ENCODE measurements around the gene KAT8.

Gene KAT8

DNA sequence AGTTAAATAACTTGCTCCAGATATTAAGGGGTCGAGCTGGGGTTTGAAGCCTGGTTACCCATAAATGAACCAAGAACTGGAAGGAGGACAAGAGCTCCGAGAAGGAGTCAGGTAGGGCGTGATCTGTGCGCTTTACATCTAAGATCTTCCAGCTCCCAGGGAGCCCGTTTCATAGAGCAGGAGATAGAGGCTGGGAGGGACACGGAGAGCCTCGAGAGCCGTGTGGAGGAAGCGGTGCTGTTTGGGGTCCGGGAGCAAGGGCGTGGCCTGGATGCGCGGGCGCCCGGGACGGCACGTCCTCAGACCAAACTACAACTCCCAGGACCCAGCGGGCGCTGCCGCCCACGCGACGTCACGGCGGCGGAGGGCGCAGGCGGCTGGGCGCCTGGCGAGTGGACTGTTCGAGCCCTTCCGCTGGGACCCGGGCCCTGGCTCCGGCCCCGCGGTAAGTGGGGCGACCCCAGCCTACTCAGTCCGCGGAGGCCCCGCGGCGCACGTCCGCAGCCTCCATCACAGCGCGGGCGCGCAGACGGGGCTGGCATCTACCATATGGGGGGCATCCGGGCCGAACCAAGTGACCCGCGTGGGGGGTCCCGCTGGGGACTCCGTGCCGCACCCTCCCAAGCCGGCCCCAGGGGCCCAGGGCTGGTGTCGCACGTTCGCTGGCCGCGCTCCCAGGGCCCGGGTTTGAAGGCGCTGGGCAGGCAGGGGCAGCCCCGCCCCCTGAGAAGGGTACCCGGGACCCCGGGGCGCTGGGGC lies 9.2 kb upstream of the KAT8 start, which contains the start of gene BCKDK:
Gene BCKDK (plus strand): TSS at position 352 of the 759 bp plus-strand sequence. CDS start 838 bp downstream, outside the sequence.
- peak; percentile 32 for DNase-seq (ENCODE audit: low read depth)

DNA sequence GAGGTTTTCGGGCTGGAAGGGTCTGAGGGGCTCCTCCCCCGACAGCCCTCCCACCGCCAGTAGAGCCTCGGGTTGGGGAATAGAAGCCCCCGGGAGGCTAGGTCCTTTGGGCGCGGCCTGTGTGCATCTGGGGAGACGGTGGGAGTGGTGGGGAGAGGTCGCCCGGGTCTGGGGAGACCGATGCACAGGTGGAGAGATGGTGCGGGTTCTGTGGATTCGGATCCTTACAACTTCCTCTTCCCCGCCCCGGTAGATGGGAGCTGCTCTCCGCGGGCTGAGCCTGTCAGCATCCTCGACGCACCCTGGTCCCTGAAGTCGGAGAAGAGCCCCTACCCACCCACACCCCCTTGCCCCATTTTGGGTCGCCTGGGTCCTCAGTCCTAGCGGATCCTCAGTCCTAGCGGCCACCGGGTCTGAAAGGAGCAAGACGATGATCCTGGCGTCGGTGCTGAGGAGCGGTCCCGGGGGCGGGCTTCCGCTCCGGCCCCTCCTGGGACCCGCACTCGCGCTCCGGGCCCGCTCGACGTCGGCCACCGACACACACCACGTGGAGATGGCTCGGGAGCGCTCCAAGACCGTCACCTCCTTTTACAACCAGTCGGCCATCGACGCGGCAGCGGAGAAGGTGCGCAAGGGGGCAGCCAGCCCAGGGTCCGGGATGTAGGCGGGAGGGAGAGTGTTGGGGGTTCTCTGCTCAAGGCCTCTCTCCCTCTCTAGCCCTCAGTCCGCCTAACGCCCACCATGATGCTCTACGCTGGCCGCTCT lies 8.5 kb upstream of the KAT8 start:
- no peak for DNase-seq (ENCODE audit: low read depth)

DNA sequence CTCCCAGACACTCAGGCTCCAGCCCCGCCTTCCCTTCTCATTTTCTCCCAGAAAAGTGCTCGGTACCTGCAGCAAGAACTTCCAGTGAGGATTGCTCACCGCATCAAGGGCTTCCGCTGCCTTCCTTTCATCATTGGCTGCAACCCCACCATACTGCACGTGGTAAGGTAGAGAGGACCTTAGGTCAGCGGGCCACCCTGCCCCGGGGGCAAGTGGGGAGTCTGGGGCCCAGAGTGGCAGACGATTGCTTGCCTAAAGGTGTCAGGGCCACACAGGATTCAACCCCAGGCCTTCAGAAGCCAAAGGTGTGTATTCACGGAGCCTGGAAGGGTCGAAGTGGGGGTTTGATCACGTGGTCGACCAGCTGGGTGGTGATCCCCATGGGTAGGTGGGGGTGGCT lies 7.8 kb upstream of the KAT8 start:
- DNase-seq (ENCODE audit: low read depth): no peak

DNA sequence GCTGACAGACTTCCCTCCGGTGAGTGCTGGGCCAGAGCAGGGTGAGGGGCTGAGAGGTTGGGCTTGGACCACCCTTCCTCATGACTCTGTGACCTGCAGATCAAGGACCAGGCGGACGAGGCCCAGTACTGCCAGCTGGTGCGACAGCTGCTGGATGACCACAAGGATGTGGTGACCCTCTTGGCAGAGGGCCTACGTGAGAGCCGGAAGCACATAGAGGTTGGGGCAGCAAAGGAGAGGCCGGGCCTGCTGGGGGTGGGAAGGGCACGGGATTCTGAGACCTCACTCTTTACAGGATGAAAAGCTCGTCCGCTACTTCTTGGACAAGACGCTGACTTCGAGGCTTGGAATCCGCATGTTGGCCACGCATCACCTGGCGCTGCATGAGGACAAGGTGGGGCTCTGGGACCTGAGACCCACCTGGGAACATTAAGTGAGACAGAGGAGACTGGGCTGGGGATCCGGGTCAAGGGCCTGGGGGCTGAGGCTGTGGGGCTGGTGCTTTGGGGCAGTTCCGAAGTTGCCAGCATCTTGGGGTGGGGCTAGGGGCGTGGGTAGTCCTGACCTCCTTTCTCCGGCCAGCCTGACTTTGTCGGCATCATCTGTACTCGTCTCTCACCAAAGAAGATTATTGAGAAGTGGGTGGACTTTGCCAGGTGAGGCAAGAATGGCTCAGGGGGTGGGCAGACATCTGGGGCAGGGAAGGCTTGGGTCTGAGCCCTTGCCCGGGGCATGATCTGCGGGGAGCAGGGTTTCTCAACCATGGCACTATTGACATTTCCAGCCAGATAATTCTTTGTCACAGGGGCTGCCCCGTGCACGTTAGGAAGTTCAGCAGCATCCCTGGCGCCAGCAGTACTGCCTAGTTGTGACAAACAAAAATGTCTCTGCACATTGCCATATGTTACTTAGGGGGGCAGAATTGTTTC lies 7.1 kb upstream of the KAT8 start:
- DNase-seq (ENCODE audit: low read depth): no peak

DNA sequence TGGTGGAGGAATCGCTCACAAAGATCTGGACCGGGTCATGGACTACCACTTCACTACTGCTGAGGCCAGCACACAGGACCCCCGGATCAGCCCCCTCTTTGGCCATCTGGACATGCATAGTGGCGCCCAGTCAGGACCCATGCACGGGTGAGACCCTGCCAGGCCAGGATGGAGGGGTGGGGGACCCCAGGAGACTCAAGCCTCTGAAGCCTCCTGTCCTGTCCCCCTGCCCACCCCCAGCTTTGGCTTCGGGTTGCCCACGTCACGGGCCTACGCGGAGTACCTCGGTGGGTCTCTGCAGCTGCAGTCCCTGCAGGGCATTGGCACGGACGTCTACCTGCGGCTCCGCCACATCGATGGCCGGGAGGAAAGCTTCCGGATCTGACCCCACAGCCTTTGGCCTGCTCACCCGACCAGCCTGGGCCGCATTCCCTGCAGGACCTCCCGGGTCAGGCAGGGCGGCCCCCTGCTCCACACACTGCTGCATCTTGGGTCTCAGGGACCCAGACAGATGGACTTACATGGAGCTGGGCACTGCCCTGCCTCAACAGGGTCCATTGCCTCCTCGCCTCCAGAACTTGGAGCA lies 5.5 kb upstream of the KAT8 start:
- DNase-seq (ENCODE audit: low read depth): no peak

DNA sequence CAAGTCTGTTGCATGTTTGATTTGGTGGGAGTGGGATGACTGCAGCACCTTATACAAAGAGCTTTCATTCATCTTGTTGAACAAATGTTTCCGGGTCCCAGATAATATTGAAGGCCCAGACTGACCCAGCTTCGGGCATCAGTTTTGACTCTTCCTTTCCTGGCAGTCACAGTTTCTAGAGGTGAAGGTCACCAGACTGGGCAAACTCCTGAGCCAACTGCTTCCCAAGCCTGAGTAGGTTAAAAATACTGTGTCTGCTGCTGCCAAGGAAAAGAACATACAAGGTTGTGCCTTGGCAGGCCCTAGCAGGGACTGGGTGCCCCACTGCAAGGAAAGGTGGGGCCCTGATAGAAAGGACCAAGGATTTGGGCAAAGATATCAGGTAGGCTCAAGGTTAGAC lies 4.8 kb upstream of the KAT8 start:
- DNase-seq (ENCODE audit: low read depth): no peak

DNA sequence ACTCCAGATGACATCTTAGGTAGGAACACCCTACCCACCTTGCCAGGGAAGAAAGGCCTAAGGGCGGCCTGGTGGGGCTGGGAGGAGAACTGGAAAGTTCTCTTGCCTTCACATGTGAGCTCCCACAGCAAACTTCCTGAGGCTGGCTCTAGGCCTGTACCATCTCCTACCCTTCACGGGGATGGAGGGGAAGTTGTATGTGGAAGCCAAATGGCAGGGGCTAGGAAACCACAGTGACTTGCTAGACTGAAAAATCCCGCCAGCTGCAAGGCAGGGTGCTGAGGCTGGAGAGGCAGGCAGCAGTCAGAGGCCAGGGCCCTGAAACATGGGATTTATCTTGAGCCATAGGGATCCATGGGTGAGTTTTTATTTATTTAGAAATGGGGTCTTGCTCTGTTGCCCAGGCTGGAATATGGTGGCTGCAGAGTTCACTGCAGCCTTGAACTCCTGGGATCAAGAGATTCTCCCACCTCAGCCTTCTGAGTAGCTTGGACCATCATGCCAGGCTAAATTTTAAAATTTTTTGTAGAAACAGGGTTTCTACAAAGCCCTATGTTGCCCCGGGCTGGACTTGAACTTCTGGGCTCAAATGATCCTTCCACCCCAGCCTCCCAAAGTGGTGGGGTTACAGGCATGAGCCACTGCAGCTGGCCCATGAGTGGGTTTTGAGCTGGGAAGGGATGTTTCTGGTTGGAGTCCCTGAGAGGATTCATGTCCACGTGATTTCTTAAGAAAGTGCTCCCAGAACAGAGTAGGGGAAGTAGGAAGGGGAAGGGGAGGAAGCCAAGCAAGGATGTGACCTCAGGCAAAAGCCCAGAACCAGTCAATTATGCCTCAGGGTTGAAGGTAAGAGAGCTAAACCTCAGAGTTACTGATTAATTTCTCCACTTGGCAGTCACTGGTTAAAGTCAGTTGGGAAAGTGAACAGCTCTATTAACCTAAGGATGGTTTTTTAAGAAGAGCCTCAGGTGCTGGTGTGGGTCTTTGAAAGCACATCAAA lies 4.0 kb upstream of the KAT8 start:
- DNase-seq (ENCODE audit: low read depth): no peak

DNA sequence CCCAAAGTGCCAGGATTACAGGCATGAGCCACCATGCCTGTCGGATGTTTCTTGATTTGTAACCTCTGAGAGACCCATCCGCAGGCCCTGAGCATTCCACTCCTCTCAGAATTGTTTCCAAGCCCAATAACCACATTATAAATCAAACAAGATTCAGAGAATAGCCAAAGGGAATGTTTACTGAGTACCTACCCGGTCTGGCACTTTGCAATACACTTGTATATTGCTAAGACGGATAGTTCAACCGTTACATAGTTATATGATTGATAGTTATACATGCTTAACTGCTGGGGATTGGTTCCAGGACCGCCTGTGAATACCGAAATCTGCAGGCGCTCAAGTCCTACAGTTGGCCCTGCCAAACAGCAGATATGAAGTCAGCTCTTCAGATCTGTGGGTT lies 3.0 kb upstream of the KAT8 start:
- DNase-seq (ENCODE audit: low read depth): no peak

DNA sequence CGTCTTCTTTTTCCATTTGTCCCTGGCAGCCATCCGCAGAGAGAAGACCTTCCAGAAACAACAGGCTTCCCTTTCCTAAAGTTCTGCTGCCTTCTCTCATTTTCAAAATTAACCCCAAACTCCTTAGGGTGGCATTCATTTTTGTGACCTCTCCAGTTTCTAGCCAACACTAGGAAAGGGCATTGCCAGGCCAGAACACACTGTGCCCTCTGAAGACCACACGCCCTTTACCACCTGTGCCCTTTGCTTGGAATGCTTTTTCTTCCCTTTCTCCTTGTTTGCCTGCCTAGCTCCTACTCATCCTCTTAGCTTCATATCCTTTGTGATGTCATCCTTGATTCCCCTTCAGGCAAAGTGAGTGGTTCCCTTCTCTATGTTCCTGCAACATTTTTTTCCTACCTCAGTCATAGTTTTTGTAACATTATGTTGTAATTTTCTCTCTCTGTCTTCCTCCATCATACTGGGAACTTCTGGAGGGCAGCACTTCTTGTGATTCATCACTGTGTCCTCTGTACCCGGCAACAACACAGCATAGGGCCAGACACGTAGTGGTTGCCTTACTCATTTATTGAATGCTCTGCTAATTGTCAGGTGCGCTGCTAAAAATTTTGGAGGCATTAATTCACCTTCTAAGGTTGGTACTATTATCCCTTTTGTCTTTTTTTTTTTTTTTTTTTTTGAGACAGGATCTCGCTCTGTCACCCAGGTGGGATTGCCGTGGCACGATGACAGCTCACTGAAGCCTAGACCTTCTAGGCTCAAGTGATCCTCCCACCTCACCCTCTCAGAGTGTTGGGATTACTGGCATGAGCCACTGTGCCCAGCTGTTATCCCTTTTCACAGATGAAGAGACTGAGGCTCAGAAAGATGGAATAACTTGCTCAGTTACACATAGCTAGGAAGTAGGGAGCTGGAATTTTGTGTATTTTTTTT lies 1.0 kb downstream of the KAT8 start:
- DNase-seq (ENCODE audit: low read depth): no peak

DNA sequence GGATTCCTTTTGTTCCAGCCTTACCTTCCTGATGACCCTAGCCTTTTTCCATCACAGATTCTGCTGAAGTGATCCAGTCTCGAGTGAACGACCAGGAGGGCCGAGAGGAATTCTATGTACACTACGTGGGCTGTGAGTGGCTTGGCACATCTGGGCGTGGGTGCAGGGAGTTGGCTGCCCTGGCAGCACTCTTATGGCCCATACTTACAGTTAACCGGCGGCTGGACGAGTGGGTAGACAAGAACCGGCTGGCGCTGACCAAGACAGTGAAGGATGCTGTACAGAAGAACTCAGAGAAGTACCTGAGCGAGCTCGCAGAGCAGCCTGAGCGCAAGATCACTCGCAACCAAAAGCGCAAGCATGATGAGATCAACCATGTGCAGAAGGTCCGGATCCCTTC lies 2.7 kb downstream of the KAT8 start:
- no peak for DNase-seq (ENCODE audit: low read depth)

DNA sequence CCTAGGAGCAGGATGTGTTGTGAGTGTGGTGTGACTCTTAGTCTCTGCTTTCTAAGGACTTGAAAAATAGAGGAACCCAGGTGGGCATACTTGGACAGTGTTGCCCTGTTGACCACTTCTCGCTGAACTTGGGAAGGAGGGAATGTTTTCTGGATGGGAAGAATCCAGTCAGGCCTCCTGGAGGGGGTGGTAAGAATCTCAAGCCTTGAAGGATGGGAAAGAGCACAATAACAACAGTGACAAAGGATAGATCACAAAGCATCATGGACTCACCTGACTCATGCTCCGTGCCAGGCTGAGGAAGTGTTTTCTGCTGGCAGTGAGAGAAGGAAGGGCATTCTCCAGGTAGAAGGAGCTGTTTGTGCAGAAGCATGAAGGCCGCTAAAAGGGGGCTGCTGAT lies 8.4 kb downstream of the KAT8 start:
- no peak for DNase-seq (ENCODE audit: low read depth)

DNA sequence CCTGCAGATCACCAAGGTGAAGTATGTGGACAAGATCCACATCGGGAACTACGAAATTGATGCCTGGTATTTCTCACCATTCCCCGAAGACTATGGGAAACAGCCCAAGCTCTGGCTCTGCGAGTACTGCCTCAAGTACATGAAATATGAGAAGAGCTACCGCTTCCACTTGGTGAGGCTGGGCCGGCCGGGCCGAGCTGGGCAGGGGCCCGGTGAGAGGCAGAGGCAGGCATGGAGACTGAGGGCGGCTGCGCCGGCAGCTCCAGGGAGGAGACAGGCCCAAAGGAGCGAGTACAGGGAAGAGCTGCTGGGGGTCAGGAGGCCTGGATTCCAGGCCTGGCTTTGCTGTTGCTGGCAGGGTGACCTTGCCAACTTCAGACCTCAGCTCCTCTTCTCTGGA lies 9.7 kb downstream of the KAT8 start:
- no peak for DNase-seq (ENCODE audit: low read depth)

DNA sequence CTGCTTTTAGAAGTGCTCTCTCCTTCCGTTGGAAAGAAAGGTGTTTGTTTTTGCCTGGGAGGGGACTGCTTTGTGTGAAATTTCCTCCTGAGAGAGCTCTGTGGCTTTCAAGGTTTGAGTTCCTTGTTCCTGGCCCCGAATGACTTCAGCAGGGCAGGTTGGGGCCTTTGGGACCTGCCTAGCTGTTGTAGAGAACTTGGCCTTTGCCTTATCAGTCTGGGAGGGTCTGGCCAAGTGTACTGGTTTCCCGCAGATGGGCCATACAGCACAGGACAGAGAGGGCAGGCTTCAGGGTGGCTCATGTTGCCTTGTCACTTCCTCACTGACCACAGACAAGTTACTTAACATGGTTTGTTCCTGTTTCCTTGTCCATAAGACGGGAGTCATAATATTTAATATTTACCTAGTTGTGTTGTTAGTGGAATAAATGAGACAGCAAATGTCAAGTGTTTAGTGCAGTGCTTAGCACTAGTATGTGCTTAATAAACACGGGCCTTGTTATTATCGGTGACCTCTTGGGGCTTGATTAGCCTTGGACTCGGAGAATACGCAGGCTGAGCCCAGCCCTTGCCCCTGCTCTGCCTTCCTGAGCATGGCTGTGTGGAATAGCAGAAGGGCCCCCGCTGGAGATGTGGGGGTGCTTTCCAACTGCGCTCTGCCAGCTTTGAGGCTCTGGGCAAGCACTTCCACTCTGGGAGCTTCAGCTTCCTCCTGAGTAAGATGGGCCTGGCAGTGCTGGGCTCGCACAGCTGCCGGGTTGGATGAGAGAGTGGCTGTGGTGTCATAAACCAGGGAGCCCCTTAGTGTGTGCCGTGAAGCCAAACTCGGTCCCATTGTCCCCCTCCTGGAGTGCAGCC lies 11.5 kb downstream of the KAT8 start:
- DNase-seq (ENCODE audit: low read depth): no peak

DNA sequence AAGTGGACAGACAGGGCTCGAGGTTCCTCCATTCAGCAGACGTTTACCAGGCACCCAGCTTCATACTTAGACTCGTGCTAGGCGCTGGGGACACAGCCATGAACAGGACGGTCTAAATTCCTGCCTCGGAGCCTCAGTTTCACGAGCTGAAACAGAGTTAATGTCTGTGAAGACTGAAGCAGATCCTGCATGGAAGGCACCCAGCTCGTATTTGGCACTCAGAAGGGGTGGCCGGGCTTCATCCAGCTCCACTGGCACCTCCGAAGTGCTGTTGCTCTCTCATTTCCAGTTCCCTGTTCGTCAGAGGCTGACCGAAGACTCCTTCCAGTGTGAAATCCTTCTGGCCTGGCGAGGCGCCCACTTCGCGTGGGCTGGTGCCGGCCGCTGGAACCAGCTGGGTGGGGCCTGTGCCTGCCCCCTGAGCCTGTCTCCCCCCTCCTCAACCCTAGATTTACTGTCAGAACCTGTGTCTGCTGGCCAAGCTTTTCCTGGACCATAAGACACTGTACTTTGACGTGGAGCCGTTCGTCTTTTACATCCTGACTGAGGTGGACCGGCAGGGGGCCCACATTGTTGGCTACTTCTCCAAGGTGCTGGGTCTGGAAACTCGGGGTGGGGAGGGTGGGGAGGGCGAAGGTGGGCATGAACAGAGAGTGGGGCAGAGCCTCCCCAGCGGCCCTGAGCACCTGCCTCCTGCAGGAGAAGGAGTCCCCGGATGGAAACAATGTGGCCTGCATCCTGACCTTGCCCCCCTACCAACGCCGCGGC lies 12.3 kb downstream of the KAT8 start:
- no peak for DNase-seq (ENCODE audit: low read depth)

DNA sequence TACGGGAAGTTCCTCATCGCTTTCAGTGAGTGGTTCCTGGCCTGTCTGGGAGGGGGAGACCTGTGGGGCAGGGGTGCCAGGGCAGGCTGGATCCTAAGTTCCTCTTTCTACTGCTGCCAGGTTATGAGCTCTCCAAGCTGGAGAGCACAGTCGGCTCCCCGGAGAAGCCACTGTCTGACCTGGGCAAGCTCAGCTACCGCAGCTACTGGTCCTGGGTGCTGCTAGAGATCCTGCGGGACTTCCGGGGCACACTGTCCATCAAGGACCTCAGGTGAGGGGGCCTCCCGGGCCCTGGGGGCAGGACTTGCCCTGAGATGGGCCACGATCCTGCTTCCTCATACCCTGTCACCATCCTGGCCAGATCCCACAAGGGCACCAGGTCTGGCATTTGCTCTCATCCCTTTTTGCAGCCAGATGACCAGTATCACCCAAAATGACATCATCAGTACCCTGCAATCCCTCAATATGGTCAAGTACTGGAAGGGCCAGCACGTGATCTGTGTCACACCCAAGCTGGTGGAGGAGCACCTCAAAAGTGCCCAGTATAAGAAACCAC lies 12.9 kb downstream of the KAT8 start:
- DNase-seq (ENCODE audit: low read depth): no peak

DNA sequence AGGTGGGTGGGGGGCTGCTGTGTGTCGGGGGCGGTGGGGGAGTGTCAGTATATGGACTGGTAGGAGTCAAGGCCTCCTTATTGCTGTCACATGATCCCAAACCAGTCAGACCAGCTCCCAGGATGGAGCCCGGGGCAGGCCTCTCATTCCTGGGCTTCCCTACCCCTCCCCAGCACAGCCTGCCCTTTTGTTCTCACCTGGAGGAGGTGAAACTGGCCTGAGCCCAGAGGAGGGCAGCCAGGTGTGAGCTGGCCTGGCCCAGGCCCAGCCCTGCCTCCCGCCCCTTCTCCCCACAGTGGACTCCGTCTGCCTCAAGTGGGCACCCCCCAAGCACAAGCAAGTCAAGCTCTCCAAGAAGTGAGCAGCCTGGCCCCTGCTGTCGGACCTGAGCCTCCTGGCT lies 13.4 kb downstream of the KAT8 start:
- DNase-seq (ENCODE audit: low read depth): no peak

DNA sequence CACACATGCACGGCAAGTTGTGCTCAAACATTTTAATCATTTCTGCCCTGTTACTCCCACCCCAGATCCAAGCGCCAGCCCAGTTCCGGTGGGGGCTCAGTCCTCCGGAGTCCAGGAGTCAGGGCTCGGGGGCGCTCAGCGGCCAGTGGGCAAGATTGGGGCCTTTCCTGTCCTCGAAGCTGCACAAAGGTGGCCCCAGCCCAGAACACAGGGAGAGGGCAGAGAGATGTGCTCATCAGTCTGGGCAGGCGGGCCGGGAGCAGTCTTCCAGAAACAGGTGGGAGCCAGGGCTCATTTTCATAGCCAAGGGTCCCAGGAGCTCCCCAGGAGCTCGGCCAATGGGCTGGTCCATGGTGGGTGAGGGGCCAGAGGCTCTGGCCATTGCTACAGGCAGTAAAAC lies 14.0 kb downstream of the KAT8 start:
- DNase-seq (ENCODE audit: low read depth): no peak

DNA sequence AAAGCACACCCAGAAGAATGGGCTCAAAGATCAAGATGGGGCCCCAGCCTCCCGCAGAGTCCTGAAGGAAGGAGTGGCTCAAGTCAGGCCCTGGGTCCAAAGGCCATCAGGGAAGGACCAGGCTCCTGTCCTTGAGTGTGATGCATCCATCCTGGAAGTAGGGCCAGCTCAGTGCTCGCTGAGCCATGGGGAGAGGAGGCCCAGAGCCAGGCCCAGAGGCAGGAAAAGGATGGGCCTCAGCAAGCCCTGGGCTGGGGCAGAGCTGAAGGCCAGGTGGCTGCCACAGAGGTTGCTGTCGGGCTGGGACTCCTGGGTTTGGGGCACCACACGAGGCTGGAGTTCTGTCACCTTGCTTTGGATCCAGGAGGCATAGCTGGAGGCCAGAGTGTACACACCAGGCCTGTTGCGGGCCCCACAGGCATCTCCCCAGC lies 14.4 kb downstream of the KAT8 start:
- DNase-seq (ENCODE audit: low read depth): no peak

Data from stimulated activated CD8-positive, alpha-beta memory T cell treated with anti-CD3 and anti-CD28 coated beads, Interleukin-12 subunit alpha, Interleukin-12 subunit beta, amount 100 ng/mL, for 1 hour (primary cell).